Endothelial cell (in vitro differentiated cells): ENCODE data around the gene SRGAP2C. TPM values are rescaled to one million over a fixed set of nuclear protein-coding genes. Genes with fewer than 3 reads are reported as not detected.
A peak's percentile ranks its signal among the peaks of the same experiment; 100 is the strongest.
"Not testable (repeated sequence)": the region's sequence is repeated elsewhere in the genome, so short reads cannot be mapped to it uniquely, and the experiment has no call there.

ENCODE experiments used
- DNase-seq: peaks from one replicate; pipeline ENCODE4 v3.0.0; 2021; ENCODE audit warnings: low spot score
- H3K27ac Mint-ChIP-seq: one replicate; pipeline ENCODE4 v1.8.0; 2021; ENCODE audit warnings: mixed read lengths, inconsistent platforms; ENCODE audit not compliant: unreplicated experiment
- H3K27me3 Mint-ChIP-seq: one replicate; pipeline ENCODE4 v1.8.0; 2021; ENCODE audit warnings: mild to moderate bottlenecking, moderate library complexity, mixed read lengths, inconsistent platforms; ENCODE audit not compliant: unreplicated experiment
- H3K36me3 Mint-ChIP-seq: one replicate; pipeline ENCODE4 v1.8.0; 2021; ENCODE audit warnings: mild to moderate bottlenecking, low read depth, mixed read lengths, inconsistent platforms; ENCODE audit not compliant: unreplicated experiment
- H3K4me1 Mint-ChIP-seq: one replicate; pipeline ENCODE4 v1.8.0; 2021; ENCODE audit warnings: mild to moderate bottlenecking, mixed read lengths, inconsistent platforms; ENCODE audit not compliant: unreplicated experiment
- H3K4me3 Mint-ChIP-seq: one replicate; pipeline ENCODE4 v1.8.0; 2021; ENCODE audit warnings: mild to moderate bottlenecking, mixed read lengths, inconsistent platforms; ENCODE audit not compliant: unreplicated experiment
- H3K9me3 Mint-ChIP-seq: one replicate; pipeline ENCODE4 v1.8.0; 2021; ENCODE audit warnings: mixed read lengths, inconsistent platforms; ENCODE audit not compliant: unreplicated experiment
- total RNA-seq: library from RNA; stranded (reverse); fragmentation: NEBNext Ultra II Directional; extraction: Animal tissue kit (Norgen Biotek cat#: 25700); gene quantifications from one replicate; pipeline ENCODE4 v1.2.1, GENCODE V29; 2021; ENCODE audit not compliant: unreplicated experiment

SRGAP2C gene
- total RNA-seq, 1 donor from 2014 or later = 72.5 TPM

- H3K36me3 Mint-ChIP-seq, H3K27ac Mint-ChIP-seq, H3K4me1 Mint-ChIP-seq, DNase-seq, H3K4me3 Mint-ChIP-seq, H3K9me3 Mint-ChIP-seq, H3K27me3 Mint-ChIP-seq: not testable (repeated sequence)
Measured at GRCh38 chr1:121197095-121197882, 12.5 kb downstream of the SRGAP2C start.

- not testable (repeated sequence) for H3K9me3 Mint-ChIP-seq, H3K27ac Mint-ChIP-seq, H3K36me3 Mint-ChIP-seq, H3K27me3 Mint-ChIP-seq, DNase-seq, H3K4me1 Mint-ChIP-seq, H3K4me3 Mint-ChIP-seq
Measured at GRCh38 chr1:121199763-121200162, 15.0 kb downstream of the SRGAP2C start.

- not testable (repeated sequence) for H3K4me1 Mint-ChIP-seq, H3K27me3 Mint-ChIP-seq, H3K27ac Mint-ChIP-seq, H3K9me3 Mint-ChIP-seq, H3K36me3 Mint-ChIP-seq, H3K4me3 Mint-ChIP-seq, DNase-seq
Measured at GRCh38 chr1:121200232-121200631, 15.5 kb downstream of the SRGAP2C start.

DNA sequence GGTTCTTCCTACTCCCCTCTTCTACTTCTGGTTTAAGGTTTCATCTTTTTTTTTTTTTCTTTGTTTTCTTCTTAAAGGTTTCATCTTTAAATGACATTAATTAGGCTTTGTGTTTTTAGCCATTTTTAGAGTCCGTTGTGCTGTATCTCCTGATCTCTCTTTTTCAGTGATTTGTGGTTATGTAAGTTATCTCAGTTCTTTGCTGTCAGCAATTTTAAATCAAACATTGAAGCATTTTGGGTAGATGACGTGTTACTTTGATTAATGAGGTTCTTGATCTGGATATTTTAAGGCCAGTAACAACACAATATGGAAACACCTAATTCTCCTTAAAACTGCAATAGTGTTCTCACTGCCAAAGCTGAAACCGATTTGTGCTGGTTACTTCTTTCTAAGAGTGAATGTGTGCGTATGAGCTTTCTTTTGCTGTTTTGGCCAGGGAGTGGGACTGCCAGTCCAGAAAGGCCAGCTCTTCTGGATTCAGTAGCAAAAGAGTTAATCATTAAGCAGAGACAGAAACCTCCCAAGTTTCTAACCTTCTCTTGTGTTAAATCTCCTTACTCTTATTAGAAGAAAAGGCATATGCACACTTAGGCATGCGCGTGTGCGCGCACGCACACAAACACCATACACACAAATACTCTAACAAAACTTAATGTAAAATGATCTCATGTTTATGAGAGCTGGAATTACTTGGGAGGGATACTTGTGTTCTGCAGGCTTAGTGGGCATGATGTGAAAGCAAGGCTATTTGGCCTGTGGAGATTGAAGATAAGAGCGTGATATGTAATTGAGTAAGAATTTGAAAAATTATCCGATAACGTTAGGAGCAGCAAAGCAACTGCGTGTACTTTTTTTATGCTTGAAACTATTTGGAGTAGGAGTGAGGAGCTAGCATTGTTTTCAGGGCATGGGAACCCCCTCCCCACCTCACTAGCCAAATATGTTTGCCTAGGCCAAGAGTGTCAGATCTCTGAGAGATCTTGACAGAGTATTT, 16.5 kb downstream of the SRGAP2C start:
- not testable (repeated sequence) for H3K4me3 Mint-ChIP-seq, H3K9me3 Mint-ChIP-seq, H3K4me1 Mint-ChIP-seq, DNase-seq, H3K36me3 Mint-ChIP-seq, H3K27me3 Mint-ChIP-seq, H3K27ac Mint-ChIP-seq

DNA sequence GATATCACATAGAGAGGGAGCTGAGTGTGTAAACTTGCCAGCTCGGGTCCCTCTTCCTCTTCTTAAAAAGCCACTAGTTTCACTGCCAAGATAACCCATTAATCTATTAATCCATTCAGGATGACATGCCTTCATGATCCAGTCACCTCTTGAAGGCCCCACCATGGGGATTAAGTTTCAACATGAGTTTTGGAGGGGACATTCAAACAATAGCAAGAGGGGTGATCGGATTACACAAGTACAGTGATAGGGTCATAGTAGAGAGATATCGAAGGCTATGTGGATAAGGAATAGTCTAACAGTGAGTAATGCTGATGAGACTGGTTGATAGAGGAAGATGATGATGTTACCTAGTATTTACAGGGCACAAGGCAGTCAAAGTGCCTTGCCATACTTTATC, 18.2 kb downstream of the SRGAP2C start:
- not testable (repeated sequence) for DNase-seq, H3K4me3 Mint-ChIP-seq, H3K9me3 Mint-ChIP-seq, H3K4me1 Mint-ChIP-seq, H3K36me3 Mint-ChIP-seq, H3K27me3 Mint-ChIP-seq, H3K27ac Mint-ChIP-seq

- H3K4me3 Mint-ChIP-seq, H3K27ac Mint-ChIP-seq, H3K27me3 Mint-ChIP-seq, H3K36me3 Mint-ChIP-seq, H3K9me3 Mint-ChIP-seq, DNase-seq, H3K4me1 Mint-ChIP-seq: not testable (repeated sequence)
Measured at GRCh38 chr1:121205786-121206711, 21.3 kb downstream of the SRGAP2C start.

DNA sequence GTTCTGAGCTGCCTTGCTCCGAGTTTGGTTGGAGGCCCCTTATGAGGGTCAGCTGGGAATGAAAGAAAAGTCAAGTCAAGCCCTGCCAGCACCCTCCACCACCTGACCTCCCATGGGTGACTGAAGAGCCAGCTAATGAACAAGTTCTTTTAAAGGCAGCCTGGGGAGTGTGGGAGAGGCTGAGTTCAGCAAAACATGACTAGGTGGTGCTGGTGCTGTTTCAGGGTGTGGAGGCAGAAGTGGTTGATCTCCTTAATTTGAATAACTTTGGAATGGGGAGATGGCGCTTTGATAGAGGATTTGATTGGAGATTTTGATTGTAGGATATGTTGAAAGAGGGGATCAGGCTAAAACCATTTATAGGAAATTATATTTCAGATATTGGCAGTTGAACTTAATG, 22.6 kb downstream of the SRGAP2C start:
- H3K27ac Mint-ChIP-seq, H3K36me3 Mint-ChIP-seq, H3K27me3 Mint-ChIP-seq, H3K4me1 Mint-ChIP-seq, DNase-seq, H3K4me3 Mint-ChIP-seq, H3K9me3 Mint-ChIP-seq: not testable (repeated sequence)

- H3K27me3 Mint-ChIP-seq, H3K4me1 Mint-ChIP-seq, DNase-seq: not testable (repeated sequence)
Measured at GRCh38 chr1:121208375-121208774, 23.6 kb downstream of the SRGAP2C start.

GRCh38 chr1:121210778-121211177, 26.0 kb downstream of the SRGAP2C start:
- DNase-seq, H3K27me3 Mint-ChIP-seq, H3K36me3 Mint-ChIP-seq, H3K9me3 Mint-ChIP-seq, H3K4me3 Mint-ChIP-seq, H3K27ac Mint-ChIP-seq, H3K4me1 Mint-ChIP-seq: not testable (repeated sequence)

More at GRCh38 chr1:121208375-121208774, 23.6 kb downstream of the SRGAP2C start:
- H3K4me3 Mint-ChIP-seq, H3K9me3 Mint-ChIP-seq, H3K27ac Mint-ChIP-seq, H3K36me3 Mint-ChIP-seq: not testable (repeated sequence)

- not testable (repeated sequence) for H3K4me1 Mint-ChIP-seq, H3K9me3 Mint-ChIP-seq, H3K27me3 Mint-ChIP-seq, H3K4me3 Mint-ChIP-seq, H3K36me3 Mint-ChIP-seq, H3K27ac Mint-ChIP-seq
- peak; percentile 7 for DNase-seq
Measured at GRCh38 chr1:121213491-121213890, 28.7 kb downstream of the SRGAP2C start.

DNA sequence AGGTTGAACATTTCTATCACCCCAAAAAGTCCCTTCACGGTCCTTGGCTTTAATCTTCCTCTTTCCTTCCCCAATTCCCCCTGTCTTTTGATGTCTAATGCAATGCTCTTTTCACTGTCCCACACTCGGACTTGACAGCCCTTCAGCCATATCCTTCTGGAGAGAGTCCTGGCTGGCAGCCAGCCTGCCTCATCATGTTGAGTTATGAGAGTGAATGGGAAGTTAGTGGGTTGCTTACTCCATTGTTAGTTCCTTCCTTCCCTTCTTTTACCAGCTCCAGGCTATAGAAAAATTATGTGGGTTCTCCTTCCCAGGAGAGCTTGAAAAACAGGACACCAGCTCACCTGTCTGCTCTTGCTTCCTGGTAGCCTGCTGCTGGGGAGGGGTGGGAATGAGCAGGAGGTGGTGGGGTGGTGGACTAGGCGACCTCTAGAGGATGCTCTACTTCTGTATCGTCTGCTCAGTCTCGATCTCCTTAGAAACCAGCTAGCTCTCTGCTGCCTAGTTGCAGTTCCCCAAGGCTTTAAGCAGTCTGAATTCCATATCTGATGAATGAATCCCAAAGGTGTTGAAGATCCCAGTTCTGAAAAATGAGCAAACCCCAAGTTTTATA, 29.9 kb downstream of the SRGAP2C start:
- not testable (repeated sequence) for H3K4me3 Mint-ChIP-seq, H3K4me1 Mint-ChIP-seq, H3K36me3 Mint-ChIP-seq, H3K27me3 Mint-ChIP-seq, DNase-seq, H3K9me3 Mint-ChIP-seq, H3K27ac Mint-ChIP-seq
